ENCODE data around the gene CACNG5.

DNA sequence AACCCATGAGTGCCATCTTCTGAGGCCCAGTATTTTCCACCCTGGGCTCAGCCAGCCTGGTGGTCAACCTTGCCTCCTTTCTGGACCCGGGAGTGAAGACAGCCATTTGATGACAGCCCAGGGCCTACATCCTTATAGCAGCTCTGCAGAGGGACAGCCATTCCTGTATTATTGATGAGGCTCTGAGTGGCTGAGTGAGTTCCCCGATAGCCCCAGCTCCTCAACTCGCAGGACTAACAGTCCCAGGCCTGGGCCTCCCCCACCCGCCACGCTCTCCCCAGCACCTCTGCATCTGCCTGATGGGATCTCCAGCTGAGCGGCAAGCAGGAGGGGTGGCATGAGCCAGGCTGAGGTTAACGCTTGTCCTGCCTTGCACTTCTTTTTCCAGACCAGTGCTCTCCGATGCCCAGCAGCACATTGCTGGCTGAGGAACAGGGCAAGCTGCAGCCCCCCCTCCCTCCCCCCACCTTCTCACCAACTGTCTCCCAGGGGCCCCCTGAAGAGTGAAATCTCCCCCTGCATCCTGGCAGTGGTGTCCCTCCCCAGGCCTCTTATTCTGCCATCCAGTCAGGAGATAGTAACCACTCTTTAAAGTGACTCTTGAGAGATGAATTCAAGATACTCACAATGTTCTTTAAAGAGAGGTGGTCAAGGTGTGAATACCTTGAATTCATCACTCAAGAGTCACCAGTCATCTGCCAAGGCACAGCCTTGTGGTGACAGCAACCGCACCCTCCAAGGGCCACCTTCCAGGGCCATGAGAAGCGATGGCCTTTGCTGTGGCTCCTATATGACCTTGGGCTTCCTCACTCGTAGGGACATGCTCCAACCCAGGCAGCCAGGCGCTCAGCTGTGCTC is 23.5 kb downstream of the CACNG5 start:
- TF ChIP-seq, protein P1, sequence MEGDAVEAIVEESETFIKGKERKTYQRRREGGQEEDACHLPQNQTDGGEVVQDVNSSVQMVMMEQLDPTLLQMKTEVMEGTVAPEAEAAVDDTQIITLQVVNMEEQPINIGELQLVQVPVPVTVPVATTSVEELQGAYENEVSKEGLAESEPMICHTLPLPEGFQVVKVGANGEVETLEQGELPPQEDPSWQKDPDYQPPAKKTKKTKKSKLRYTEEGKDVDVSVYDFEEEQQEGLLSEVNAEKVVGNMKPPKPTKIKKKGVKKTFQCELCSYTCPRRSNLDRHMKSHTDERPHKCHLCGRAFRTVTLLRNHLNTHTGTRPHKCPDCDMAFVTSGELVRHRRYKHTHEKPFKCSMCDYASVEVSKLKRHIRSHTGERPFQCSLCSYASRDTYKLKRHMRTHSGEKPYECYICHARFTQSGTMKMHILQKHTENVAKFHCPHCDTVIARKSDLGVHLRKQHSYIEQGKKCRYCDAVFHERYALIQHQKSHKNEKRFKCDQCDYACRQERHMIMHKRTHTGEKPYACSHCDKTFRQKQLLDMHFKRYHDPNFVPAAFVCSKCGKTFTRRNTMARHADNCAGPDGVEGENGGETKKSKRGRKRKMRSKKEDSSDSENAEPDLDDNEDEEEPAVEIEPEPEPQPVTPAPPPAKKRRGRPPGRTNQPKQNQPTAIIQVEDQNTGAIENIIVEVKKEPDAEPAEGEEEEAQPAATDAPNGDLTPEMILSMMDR (conservative IDR thresholded peaks at IDR 0.05; ENCODE audit: low read depth in 2 of 2) = no peak
- TF ChIP-seq POLR2AphosphoS5 (IDR thresholded peaks at IDR 0.05; ENCODE audit: low read depth) (no peak), EZH2 (IDR thresholded peaks at IDR 0.05; ENCODE audit: low read depth, unreplicated experiment) (no peak), EZH2phosphoT487 (IDR thresholded peaks at IDR 0.05; ENCODE audit: unreplicated experiment) (no peak), STAT1 (IDR thresholded peaks at IDR 0.05; ENCODE audit: unreplicated experiment) (no peak), JUNB (IDR thresholded peaks at IDR 0.05; ENCODE audit: unreplicated experiment) (no peak), ZNF114 (CRISPR knock-in tag; IDR thresholded peaks at IDR 0.05) (no peak), CREB1 (CRISPR knock-in tag; IDR thresholded peaks at IDR 0.05; ENCODE audit: low read depth) (no peak), NANOG (IDR thresholded peaks at IDR 0.05; ENCODE audit: borderline replicate concordance) (no peak)
- TF ChIP-seq, protein P2, sequence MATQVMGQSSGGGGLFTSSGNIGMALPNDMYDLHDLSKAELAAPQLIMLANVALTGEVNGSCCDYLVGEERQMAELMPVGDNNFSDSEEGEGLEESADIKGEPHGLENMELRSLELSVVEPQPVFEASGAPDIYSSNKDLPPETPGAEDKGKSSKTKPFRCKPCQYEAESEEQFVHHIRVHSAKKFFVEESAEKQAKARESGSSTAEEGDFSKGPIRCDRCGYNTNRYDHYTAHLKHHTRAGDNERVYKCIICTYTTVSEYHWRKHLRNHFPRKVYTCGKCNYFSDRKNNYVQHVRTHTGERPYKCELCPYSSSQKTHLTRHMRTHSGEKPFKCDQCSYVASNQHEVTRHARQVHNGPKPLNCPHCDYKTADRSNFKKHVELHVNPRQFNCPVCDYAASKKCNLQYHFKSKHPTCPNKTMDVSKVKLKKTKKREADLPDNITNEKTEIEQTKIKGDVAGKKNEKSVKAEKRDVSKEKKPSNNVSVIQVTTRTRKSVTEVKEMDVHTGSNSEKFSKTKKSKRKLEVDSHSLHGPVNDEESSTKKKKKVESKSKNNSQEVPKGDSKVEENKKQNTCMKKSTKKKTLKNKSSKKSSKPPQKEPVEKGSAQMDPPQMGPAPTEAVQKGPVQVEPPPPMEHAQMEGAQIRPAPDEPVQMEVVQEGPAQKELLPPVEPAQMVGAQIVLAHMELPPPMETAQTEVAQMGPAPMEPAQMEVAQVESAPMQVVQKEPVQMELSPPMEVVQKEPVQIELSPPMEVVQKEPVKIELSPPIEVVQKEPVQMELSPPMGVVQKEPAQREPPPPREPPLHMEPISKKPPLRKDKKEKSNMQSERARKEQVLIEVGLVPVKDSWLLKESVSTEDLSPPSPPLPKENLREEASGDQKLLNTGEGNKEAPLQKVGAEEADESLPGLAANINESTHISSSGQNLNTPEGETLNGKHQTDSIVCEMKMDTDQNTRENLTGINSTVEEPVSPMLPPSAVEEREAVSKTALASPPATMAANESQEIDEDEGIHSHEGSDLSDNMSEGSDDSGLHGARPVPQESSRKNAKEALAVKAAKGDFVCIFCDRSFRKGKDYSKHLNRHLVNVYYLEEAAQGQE (IDR thresholded peaks at IDR 0.05; ENCODE audit: unreplicated experiment) = no peak
- TF ChIP-seq, protein P3, sequence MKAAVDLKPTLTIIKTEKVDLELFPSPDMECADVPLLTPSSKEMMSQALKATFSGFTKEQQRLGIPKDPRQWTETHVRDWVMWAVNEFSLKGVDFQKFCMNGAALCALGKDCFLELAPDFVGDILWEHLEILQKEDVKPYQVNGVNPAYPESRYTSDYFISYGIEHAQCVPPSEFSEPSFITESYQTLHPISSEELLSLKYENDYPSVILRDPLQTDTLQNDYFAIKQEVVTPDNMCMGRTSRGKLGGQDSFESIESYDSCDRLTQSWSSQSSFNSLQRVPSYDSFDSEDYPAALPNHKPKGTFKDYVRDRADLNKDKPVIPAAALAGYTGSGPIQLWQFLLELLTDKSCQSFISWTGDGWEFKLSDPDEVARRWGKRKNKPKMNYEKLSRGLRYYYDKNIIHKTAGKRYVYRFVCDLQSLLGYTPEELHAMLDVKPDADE (IDR thresholded peaks at IDR 0.05) = no peak

All from GM23338 (cell line).